IPS DF 6.9 (cell line): ENCODE measurements around the gene CGNL1.

Source experiments
- DNase-seq: peaks from one replicate; pipeline ENCODE4 v3.0.0-alpha.2; 2013; ENCODE audit warnings: low read depth, low spot score
- H3K27ac ChIP-seq: one replicate; pipeline ENCODE4 v1.5.1; 2013; ENCODE audit warnings: low read length, control low read depth
- H3K27me3 ChIP-seq: 2 replicates; pipeline ENCODE4 v1.6.1; 2013; ENCODE audit warnings: mild to moderate bottlenecking, low read length; ENCODE audit not compliant: control insufficient read depth, insufficient read depth
- H3K36me3 ChIP-seq: 2 replicates; pipeline ENCODE4 v1.6.1; 2013; ENCODE audit warnings: low read length; ENCODE audit not compliant: control insufficient read depth, insufficient read depth
- H3K4me1 ChIP-seq: 2 replicates; pipeline ENCODE4 v1.6.1; 2013; ENCODE audit warnings: low read length; ENCODE audit not compliant: control insufficient read depth, insufficient read depth
- H3K4me3 ChIP-seq: 2 replicates; pipeline ENCODE4 v1.5.1; 2013; ENCODE audit warnings: mild to moderate bottlenecking, low read length
- H3K9me3 ChIP-seq: 2 replicates; pipeline ENCODE4 v1.6.1; 2013; ENCODE audit warnings: low read length, inconsistent platforms; ENCODE audit not compliant: control insufficient read depth, insufficient read depth
- whole genome bisulfite sequencing: extraction: QIAGEN DNeasy Blood & Tissue Kit; methylation state at CpG from one replicate; pipeline ENCODE4 v1.1.7; 2013; ENCODE audit warnings: mixed read lengths, missing lambda C conversion rate; ENCODE audit not compliant: insufficient read length, insufficient coverage; 5-methylcytosine and 5-hydroxymethylcytosine counted together

The CGNL1 gene

GRCh38 chr15:57421551-57421950 is 45.2 kb downstream of the CGNL1 start:
- H3K27ac ChIP-seq: no peak overlapping the region
- H3K9me3 ChIP-seq: no peaks in the 10 kb centered on the region
- no peaks in the 10 kb centered on the region for H3K4me1 ChIP-seq
- no peak for DNase-seq
- H3K36me3 ChIP-seq: no peaks in the 10 kb centered on the region
- no peak overlapping the region for H3K4me3 ChIP-seq
- WGBS: no CpG with 5 or more reads among the region's 6 CpGs
- H3K27me3 ChIP-seq: no peaks in the 10 kb centered on the region; the same call in 1 of the 2 replicates

GRCh38 chr15:57422113-57422754 is 45.9 kb downstream of the CGNL1 start:
- Histone ChIP-seq H3K9me3 (no peaks in the 10 kb centered on the region), H3K27ac (no peak overlapping the region), H3K36me3 (no peaks in the 10 kb centered on the region), H3K27me3 (no peaks in the 10 kb centered on the region; the same call in 1 of the 2 replicates), H3K4me1 (peaks cover 3% of the 10 kb centered on the region), H3K4me3 (no peak overlapping the region)
- no peak for DNase-seq
- no CpG with 5 or more reads among the region's 2 CpGs for WGBS

GRCh38 chr15:57423599-57424140 is 47.4 kb downstream of the CGNL1 start:
- WGBS: no CpG with 5 or more reads among the region's 15 CpGs
- Histone ChIP-seq H3K4me1 (peaks cover 7% of the 10 kb centered on the region), H3K36me3 (no peaks in the 10 kb centered on the region), H3K4me3 (no peak overlapping the region), H3K27me3 (no peaks in the 10 kb centered on the region; the same call in 1 of the 2 replicates), H3K9me3 (no peaks in the 10 kb centered on the region), H3K27ac (no peak overlapping the region)
- DNase-seq: no peak

GRCh38 chr15:57424628-57425405 is 48.5 kb downstream of the CGNL1 start:
- no peak for DNase-seq
- Histone ChIP-seq H3K27me3 (no peaks in the 10 kb centered on the region; the same call in 1 of the 2 replicates), H3K27ac (no peak overlapping the region), H3K36me3 (no peaks in the 10 kb centered on the region), H3K4me3 (no peak overlapping the region), H3K9me3 (no peaks in the 10 kb centered on the region), H3K4me1 (peaks cover 7% of the 10 kb centered on the region)
- WGBS: no CpG with 5 or more reads among the region's 6 CpGs

GRCh38 chr15:57425842-57426241 is 49.5 kb downstream of the CGNL1 start:
- WGBS: no CpG with 5 or more reads among the region's 3 CpGs
- H3K4me1 ChIP-seq: peaks cover 7% of the 10 kb centered on the region
- H3K27ac ChIP-seq: no peak overlapping the region
- H3K27me3 ChIP-seq: no peaks in the 10 kb centered on the region; the same call in 1 of the 2 replicates
- DNase-seq: no peak
- H3K36me3 ChIP-seq: no peaks in the 10 kb centered on the region
- no peak overlapping the region for H3K4me3 ChIP-seq
- H3K9me3 ChIP-seq: no peaks in the 10 kb centered on the region

GRCh38 chr15:57427367-57427821 is 51.1 kb downstream of the CGNL1 start:
- no peak overlapping the region for H3K27ac ChIP-seq
- no peaks in the 10 kb centered on the region for H3K36me3 ChIP-seq
- no peaks in the 10 kb centered on the region for H3K9me3 ChIP-seq
- no CpG with 5 or more reads among the region's 9 CpGs for WGBS
- H3K4me3 ChIP-seq: no peak overlapping the region
- peaks cover 10% of the 10 kb centered on the region for H3K4me1 ChIP-seq
- no peaks in the 10 kb centered on the region for H3K27me3 ChIP-seq
- no peak for DNase-seq

- DNase-seq: peak; percentile 66
- Histone ChIP-seq H3K36me3 (no peaks in the 10 kb centered on the region), H3K9me3 (no peaks in the 10 kb centered on the region), H3K27me3 (no peaks in the 10 kb centered on the region), H3K4me3 (no peak overlapping the region), H3K27ac (no peak overlapping the region), H3K4me1 (peaks cover 8% of the 10 kb centered on the region; the same call in 1 of the 2 replicates)
- WGBS: no CpG with 5 or more reads among the region's 12 CpGs
Observed at GRCh38 chr15:57432141-57432741, 55.9 kb downstream of the CGNL1 start.

- Histone ChIP-seq H3K27me3 (no peaks in the 10 kb centered on the region), H3K4me1 (peaks cover 4% of the 10 kb centered on the region; the same call in 1 of the 2 replicates), H3K36me3 (0 out of 2 replicates have a peak, but pooled peaks cover 3% of the 10 kb centered on the region), H3K9me3 (no peaks in the 10 kb centered on the region), H3K4me3 (no peak overlapping the region), H3K27ac (no peak overlapping the region)
- no CpG with 5 or more reads among the region's 1 CpG for WGBS
- DNase-seq: no peak
Observed at GRCh38 chr15:57436166-57436565, 59.9 kb downstream of the CGNL1 start.

- Histone ChIP-seq H3K27ac (no peak overlapping the region), H3K4me1 (peaks cover 4% of the 10 kb centered on the region; the same call in 1 of the 2 replicates), H3K27me3 (no peaks in the 10 kb centered on the region), H3K9me3 (no peaks in the 10 kb centered on the region), H3K36me3 (0 out of 2 replicates have a peak, but pooled peaks cover 3% of the 10 kb centered on the region), H3K4me3 (no peak overlapping the region)
- no peak for DNase-seq
- WGBS: no CpG with 5 or more reads among the region's 2 CpGs
Observed at GRCh38 chr15:57436961-57437360, 60.7 kb downstream of the CGNL1 start.

- no peak for DNase-seq
- H3K36me3 ChIP-seq: peaks cover 5% of the 10 kb centered on the region; the same call in 1 of the 2 replicates
- no peaks in the 10 kb centered on the region; the same call in 1 of the 2 replicates for H3K4me1 ChIP-seq
- H3K27ac ChIP-seq: no peak overlapping the region
- no peak overlapping the region for H3K4me3 ChIP-seq
- no peaks in the 10 kb centered on the region for H3K27me3 ChIP-seq
- WGBS: no CpG with 5 or more reads among the region's 3 CpGs
- H3K9me3 ChIP-seq: no peaks in the 10 kb centered on the region
Observed at GRCh38 chr15:57437564-57437963, 61.3 kb downstream of the CGNL1 start.
